ENCODE measurements around the gene SYNM.

SYNM gene

DNA sequence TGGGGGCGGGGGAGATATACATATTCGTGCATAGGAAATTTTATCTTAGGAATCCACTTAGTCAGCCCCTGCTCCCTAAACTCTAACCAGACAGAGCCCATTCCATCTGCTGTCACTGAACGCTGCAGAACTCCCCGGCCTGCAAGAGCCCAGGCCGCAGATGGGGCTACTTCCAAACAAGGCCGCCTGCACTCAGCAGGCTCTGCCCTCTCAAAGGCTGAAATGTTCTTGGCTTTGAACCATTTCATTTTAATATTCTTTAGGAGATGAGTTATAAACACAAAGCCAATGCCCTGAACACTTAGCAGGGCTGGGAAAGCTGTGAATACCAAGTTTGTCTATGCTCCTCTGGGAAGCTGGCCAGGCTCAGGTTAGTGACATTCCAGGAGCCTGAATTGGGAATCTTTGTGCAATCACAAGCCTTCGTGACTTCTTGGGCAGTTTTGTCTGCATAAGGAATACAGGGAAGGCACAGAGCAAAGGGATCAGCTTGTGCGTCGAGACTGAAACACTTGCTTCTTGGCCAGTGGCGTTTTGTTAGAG is 65.0 kb downstream of the SYNM start:
- DNase-seq: no peak

GRCh38 chr15:99170476-99171065 is 65.7 kb downstream of the SYNM start:
- DNase-seq: no peak

DNA sequence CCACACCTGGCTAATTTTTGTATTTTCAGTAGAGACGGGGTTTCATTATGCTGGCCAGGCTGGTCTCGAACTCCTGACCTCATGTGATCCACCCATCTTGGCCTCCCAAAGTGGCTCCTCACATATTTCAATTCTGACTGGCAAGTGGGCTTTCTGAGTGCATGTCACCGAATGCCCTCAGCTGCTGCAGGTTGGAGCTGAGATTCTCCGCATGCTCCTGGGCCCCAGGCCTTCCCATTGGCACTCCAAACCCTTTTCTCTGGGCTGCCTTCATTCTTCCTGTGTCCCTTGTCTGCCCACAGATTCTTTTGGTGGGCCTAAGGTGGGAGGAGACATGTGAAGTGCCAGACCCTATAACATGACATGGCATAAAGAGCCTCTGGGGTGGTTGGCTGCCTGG is 67.3 kb downstream of the SYNM start:
- no peak for DNase-seq

DNA sequence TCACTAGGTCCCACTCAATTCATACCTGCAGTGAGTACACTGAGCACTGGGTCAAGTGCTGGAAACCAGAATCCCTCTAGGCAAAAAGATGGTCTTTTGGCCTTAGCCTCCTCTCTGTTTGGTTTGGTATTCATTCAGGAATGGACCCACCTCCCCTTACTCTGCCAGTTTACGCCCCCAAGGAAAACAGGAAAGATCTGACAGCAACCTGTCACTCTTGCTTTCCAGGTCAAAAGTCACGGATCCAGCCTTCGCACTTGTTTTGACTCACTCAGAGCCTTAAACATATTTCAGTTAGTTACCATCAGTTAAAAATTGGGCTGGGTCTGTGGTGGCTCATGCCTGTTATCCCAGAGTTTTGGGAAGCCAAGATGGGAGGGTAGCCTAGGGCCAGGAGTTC is 68.1 kb downstream of the SYNM start:
- no peak for DNase-seq

DNA sequence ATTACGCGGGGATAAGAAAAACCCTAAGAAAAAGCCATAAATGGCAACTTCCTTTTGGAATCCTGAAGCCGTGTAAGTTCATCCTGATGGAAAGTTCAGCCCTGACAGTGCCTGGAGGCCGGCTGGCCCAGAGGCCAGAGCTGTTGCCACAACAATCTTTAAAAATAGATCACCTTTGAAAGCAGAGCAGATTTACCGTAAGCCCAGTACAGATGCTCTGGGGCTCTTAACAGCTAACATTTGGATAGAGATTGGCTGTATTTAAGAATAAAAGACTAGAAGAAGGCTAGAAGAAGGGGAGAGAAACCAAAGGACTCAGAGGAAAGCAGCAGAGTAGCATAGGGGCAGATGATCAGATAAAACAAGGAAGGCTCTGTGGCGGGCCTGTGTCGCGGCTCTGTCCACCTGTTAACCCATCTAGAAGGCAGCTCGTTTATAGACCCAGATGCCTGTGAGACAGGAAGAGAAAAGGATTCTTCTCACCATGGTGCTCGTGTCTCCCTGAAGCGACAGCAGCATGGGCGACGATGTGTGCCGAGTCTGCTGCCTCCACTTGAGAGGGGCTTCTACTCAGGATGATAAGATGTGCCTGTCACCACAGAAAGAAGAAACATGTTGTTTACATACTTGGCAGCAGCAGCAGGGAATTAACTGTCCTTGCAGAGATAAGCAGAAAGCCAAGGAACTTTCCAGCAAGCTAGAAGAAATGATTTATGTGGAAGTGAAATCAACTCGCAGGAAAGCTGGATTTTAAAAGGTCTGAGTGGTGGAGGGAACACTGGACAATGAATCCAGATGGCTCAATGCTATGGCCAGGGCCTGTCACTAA is 69.9 kb downstream of the SYNM start:
- no peak for DNase-seq

- DNase-seq: no peak
Observed at GRCh38 chr15:99176757-99177156, 71.9 kb downstream of the SYNM start.

GRCh38 chr15:99177679-99178078 is 72.8 kb downstream of the SYNM start:
- DNase-seq: no peak

- peak; percentile 41 for DNase-seq
Observed at GRCh38 chr15:99180086-99180963, 75.4 kb downstream of the SYNM start.

DNA sequence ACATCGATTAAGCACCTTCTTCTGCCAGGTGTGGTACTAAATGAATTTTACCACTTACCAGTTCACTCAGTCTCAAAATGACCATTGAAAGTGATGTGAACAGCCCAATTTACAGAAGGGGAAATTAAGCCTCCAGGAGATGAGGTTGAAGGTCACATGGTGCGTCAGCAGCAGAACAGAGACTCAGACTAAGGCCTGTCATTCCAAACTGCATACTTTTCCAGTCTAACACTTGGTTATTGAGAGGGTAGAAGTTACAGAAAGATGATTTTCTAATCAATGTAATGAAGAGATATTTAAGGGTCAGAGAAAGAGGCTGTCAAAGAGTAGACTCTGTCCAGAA is 76.1 kb downstream of the SYNM start:
- no peak for DNase-seq

GRCh38 chr15:99181545-99181971 is 76.7 kb downstream of the SYNM start:
- DNase-seq: no peak

GRCh38 chr15:99182791-99183190 is 77.9 kb downstream of the SYNM start:
- DNase-seq: no peak

Measured in hematopoietic multipotent progenitor cell treated with erythropoietin and hydrocortisone succinate and interleukin-3 and kit ligand, for 4 days (in vitro differentiated cells).